ENCODE results near the gene PHACTR1.

PHACTR1 gene

GRCh38 chr6:12848964-12849808, 132.6 kb downstream of the PHACTR1 start:
- Histone ChIP-seq H3K79me2 (ENCODE audit: insufficient read depth, low read length) (no peaks in the 10 kb centered on the region), H4K20me1 (ENCODE audit: insufficient read depth, low read length) (no peaks in the 10 kb centered on the region), H3K9me2 (ENCODE audit: low read depth, low read length) (no peaks in the 10 kb centered on the region), H3F3A (ENCODE audit: insufficient read depth, low read length) (no peaks in the 10 kb centered on the region), H2AFZ (ENCODE audit: low read length) (no peak overlapping the region), H3K36me3 (ENCODE audit: insufficient read depth, low read length) (no peaks in the 10 kb centered on the region), H3K4me1 (ENCODE audit: insufficient read depth, low read length, severe bottlenecking) (no peaks in the 10 kb centered on the region), H3K4me2 (ENCODE audit: low read length) (no peak overlapping the region), H3K4me3 (ENCODE audit: low read depth, low read length, poor library complexity, severe bottlenecking) (no peak overlapping the region), H3K27ac (ENCODE audit: low read depth, low read length, poor library complexity, severe bottlenecking) (no peak overlapping the region), H3K9ac (ENCODE audit: low read length) (no peak overlapping the region), H3K9me3 (ENCODE audit: low read length) (no peaks in the 10 kb centered on the region), H3K27me3 (ENCODE audit: insufficient read depth, low read length) (no peaks in the 10 kb centered on the region)
- TF ChIP-seq EZH2 (IDR thresholded peaks at IDR 0.05; ENCODE audit: borderline replicate concordance, low read length) (no peak), CTCF (IDR thresholded peaks at IDR 0.05; ENCODE audit: low read length) (no peak)

- no peak for TF ChIP-seq EZH2 (IDR thresholded peaks at IDR 0.05; ENCODE audit: borderline replicate concordance, low read length)
- no peak for TF ChIP-seq CTCF (IDR thresholded peaks at IDR 0.05; ENCODE audit: low read length)
- Histone ChIP-seq H3K79me2 (ENCODE audit: insufficient read depth, low read length) (no peaks in the 10 kb centered on the region), H3K4me1 (ENCODE audit: insufficient read depth, low read length, severe bottlenecking) (no peaks in the 10 kb centered on the region), H3F3A (ENCODE audit: insufficient read depth, low read length) (no peaks in the 10 kb centered on the region), H3K9me3 (ENCODE audit: low read length) (no peaks in the 10 kb centered on the region), H3K9me2 (ENCODE audit: low read depth, low read length) (no peaks in the 10 kb centered on the region), H3K9ac (ENCODE audit: low read length) (no peak overlapping the region), H3K4me3 (ENCODE audit: low read depth, low read length, poor library complexity, severe bottlenecking) (no peak overlapping the region), H3K4me2 (ENCODE audit: low read length) (no peak overlapping the region), H4K20me1 (ENCODE audit: insufficient read depth, low read length) (no peaks in the 10 kb centered on the region), H3K27me3 (ENCODE audit: insufficient read depth, low read length) (no peaks in the 10 kb centered on the region), H3K27ac (ENCODE audit: low read depth, low read length, poor library complexity, severe bottlenecking) (no peak overlapping the region), H3K36me3 (ENCODE audit: insufficient read depth, low read length) (no peaks in the 10 kb centered on the region), H2AFZ (ENCODE audit: low read length) (no peak overlapping the region)
Measured at GRCh38 chr6:12849809-12850198, 133.2 kb downstream of the PHACTR1 start.

- no peak overlapping the region for H2AFZ ChIP-seq (ENCODE audit: low read length)
- H3K36me3 ChIP-seq (ENCODE audit: insufficient read depth, low read length): no peaks in the 10 kb centered on the region
- no peaks in the 10 kb centered on the region for H3K9me3 ChIP-seq (ENCODE audit: low read length)
- no peak overlapping the region for H3K9ac ChIP-seq (ENCODE audit: low read length)
- no peaks in the 10 kb centered on the region for H3K27me3 ChIP-seq (ENCODE audit: insufficient read depth, low read length)
- H4K20me1 ChIP-seq (ENCODE audit: insufficient read depth, low read length): no peaks in the 10 kb centered on the region
- TF ChIP-seq EZH2 (IDR thresholded peaks at IDR 0.05; ENCODE audit: borderline replicate concordance, low read length): no peak
- no peak for TF ChIP-seq CTCF (IDR thresholded peaks at IDR 0.05; ENCODE audit: low read length)
- no peak overlapping the region for H3K27ac ChIP-seq (ENCODE audit: low read depth, low read length, poor library complexity, severe bottlenecking)
- no peaks in the 10 kb centered on the region for H3F3A ChIP-seq (ENCODE audit: insufficient read depth, low read length)
- no peak overlapping the region for H3K4me2 ChIP-seq (ENCODE audit: low read length)
- H3K4me3 ChIP-seq (ENCODE audit: low read depth, low read length, poor library complexity, severe bottlenecking): no peak overlapping the region
- no peaks in the 10 kb centered on the region for H3K79me2 ChIP-seq (ENCODE audit: insufficient read depth, low read length)
- H3K9me2 ChIP-seq (ENCODE audit: low read depth, low read length): no peaks in the 10 kb centered on the region
- H3K4me1 ChIP-seq (ENCODE audit: insufficient read depth, low read length, severe bottlenecking): no peaks in the 10 kb centered on the region
Measured at GRCh38 chr6:12851123-12851695, 134.6 kb downstream of the PHACTR1 start.

Measured in OCI-LY1 (cell line).